Activated CD4-positive, alpha-beta T cell treated with anti-CD3 and anti-CD28 coated beads, Interleukin-2, amount 50 U/mL, for 1 hour (primary cell): ENCODE results near the gene TXNRD2.
"Not testable (repeated sequence)": the region's sequence is repeated elsewhere in the genome, so short reads cannot be mapped to it uniquely, and the experiment has no call there.

ENCODE experiments used
- DNase-seq: peaks from one replicate; pipeline ENCODE4 v3.0.0-alpha.2; 2020

The TXNRD2 gene

GRCh38 chr22:19841641-19842392 is 99.8 kb downstream of the TXNRD2 start:
- no peak for DNase-seq

DNA sequence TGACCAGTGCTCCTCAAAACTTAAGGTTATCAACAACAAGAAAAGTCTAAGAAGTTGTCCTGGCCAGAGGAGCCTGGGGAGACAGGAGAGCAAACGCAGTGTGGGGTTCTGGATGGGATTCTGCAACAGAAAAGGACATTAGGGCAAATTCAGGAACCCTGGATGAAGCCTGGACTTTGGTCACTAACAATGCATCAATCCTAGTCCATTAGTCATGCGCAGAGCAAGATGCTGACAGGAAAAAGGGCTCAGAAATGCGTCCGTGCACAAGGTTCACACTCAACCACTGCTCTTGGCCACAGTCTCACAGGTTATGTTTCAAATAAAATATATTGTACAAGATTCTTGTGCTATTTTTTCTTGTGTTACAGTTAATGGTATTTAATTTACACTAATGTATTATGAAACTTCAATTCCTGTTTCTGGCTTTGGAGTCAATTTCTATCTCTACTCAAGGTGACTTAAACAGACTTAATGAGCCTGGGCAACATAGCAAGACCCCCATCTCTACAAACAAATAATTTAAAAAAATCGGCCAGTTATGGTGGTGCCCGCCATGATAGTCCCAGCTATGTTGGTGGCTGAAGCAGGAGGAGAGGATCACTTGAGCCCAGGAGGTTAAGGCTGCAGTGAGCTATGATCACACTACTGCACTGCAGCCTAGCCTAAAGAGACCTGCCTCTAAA is 100.5 kb downstream of the TXNRD2 start:
- DNase-seq, result no peak

GRCh38 chr22:19840059-19840458 is 101.6 kb downstream of the TXNRD2 start:
- DNase-seq, result no peak

GRCh38 chr22:19837915-19838314 is 103.7 kb downstream of the TXNRD2 start:
- no peak for DNase-seq

DNA sequence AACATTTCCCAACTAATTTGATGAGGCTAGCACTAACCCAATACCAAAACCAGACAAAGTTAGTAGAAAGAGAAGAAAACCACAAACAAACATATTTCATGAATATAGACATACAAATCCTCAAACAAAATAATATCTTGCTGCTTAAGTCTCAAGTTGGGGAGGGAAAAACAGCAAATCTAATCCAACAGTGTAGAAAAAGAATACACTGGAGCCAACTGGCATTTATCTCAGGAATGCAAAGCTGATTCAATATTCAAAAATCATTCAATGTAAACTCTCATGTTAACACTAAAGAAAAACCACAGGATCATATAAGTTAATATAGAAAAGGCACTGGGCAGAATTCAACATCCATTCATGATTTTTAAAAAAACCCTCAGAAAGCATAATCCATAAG is 105.1 kb downstream of the TXNRD2 start:
- DNase-seq, result no peak

- no peak for DNase-seq
Measured at GRCh38 chr22:19834599-19834998, 107.0 kb downstream of the TXNRD2 start.

GRCh38 chr22:19833327-19833726 is 108.3 kb downstream of the TXNRD2 start:
- DNase-seq, result not testable (repeated sequence)

GRCh38 chr22:19832476-19833108 is 109.0 kb downstream of the TXNRD2 start:
- no peak for DNase-seq

DNA sequence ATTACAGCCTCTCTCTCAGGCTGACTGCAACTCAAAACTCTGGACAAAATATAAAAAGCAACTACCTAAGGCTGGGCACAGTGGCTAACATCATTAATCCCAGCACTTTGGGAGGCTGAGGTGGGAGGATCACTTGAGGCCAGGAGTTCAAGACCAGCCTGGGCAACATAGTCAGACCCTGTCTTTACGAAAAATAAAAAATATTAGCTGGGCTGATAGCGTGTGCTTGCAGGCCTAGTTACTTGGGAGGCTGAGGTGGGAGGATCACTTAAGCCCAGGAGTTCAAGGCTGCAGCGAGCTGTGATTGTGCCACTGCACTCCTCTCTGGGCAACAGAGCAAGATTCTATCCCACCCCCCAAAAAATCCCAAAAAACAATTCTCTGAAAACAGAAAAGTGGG is 109.6 kb downstream of the TXNRD2 start:
- not testable (repeated sequence) for DNase-seq

GRCh38 chr22:19831016-19831415 is 110.6 kb downstream of the TXNRD2 start:
- no peak for DNase-seq

DNA sequence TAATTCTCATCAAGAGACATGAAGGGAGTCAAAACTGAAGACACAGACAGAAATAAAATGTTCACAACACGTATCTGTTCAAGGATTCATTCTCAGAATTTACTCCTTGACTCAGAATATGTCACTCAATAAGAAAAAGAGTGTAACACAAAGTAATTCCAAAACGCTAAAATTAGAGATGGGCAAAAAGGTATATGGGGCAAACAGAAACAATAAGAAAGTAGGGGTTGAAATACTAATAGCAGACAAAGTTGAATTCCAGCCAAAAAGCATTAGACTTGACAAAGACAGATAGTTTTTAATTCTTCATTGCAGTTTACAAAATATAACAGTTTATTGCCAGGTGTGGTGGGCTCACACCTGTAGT is 113.6 kb downstream of the TXNRD2 start:
- no peak for DNase-seq

GRCh38 chr22:19827341-19828034 is 114.1 kb downstream of the TXNRD2 start:
- DNase-seq, result no peak

DNA sequence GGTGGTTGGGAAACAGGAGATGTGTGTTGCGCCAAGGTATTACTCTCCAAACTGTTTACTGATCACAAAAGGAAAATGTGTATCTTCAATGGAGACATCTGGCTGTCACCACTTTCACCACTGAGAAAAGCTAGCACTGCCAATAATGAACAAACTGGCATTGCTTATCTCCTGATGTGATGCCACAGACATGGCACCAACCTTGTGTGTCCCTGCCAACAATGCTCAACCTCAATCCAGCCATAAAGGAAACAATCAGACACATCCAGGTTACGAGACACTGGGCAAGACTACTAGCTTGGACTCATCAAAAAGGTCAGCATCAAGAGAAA is 115.0 kb downstream of the TXNRD2 start:
- DNase-seq, result no peak

GRCh38 chr22:19825904-19826618 is 115.6 kb downstream of the TXNRD2 start:
- DNase-seq, result no peak
